Spleen (tissue), 13 donors: Measurements from ENCODE around the gene MGAT4B. TPM values are rescaled to one million over a fixed set of nuclear protein-coding genes. Genes with fewer than 3 reads are reported as not detected.

Source experiments
- DNase-seq: peaks from one replicate; pipeline ENCODE4 v3.0.0-alpha.2; 2020
- H3K27ac ChIP-seq, 8 donors: fragments of 200-600 bp; sonication (generic) in 7 of 8; 1 replicate in 4 of 8; 2 replicates in 4 of 8; pipeline versions ENCODE4 v1.5.0 to v1.8.0; 2016 to 2021; ENCODE audit warnings: inconsistent platforms in 4 of 8, mild to moderate bottlenecking in 4 of 8, moderate library complexity in 1 of 8
- H3K27me3 ChIP-seq, 7 donors: fragments of 200-600 bp; sonication (generic) in 6 of 7; replicated peaks in 1 of 7; 1 replicate in 4 of 7; 2 replicates in 3 of 7; pipeline versions ENCODE4 v1.5.0 to v1.8.0; 2016 to 2021; ENCODE audit warnings: inconsistent platforms in 3 of 7, mild to moderate bottlenecking in 1 of 7
- H3K36me3 ChIP-seq, 6 donors: fragments of 200-600 bp; sonication (generic) in 5 of 6; 1 replicate in 4 of 6; 2 replicates in 2 of 6; pipeline versions ENCODE4 v1.5.0 to v1.8.0; 2016 to 2021; ENCODE audit warnings: inconsistent platforms in 2 of 6
- H3K4me1 ChIP-seq, 6 donors: fragments of 200-600 bp; sonication (generic) in 5 of 6; 1 replicate in 3 of 6; 2 replicates in 3 of 6; pipeline versions ENCODE4 v1.5.0 to v1.8.0; 2016 to 2021; ENCODE audit warnings: inconsistent platforms in 3 of 6
- H3K4me3 ChIP-seq, 8 donors: fragments of 200-600 bp; sonication (generic) in 7 of 8; 1 replicate in 4 of 8; 2 replicates in 4 of 8; pipeline versions ENCODE4 v1.5.0 to v1.8.0; 2016 to 2021; ENCODE audit warnings: inconsistent platforms in 4 of 8, mild to moderate bottlenecking in 4 of 8, moderate library complexity in 2 of 8
- H3K9me3 ChIP-seq, 8 donors: fragments of 200-600 bp; sonication (generic) in 7 of 8; 1 replicate in 4 of 8; 2 replicates in 4 of 8; pipeline versions ENCODE4 v1.5.0 to v1.8.0; 2016 to 2021; ENCODE audit warnings: inconsistent platforms in 4 of 8
- POLR2A ChIP-seq, 3 donors: fragments of 450-650 bp; IDR thresholded peaks; one replicate each; pipeline ENCODE4 v1.5.1; 2017; ENCODE audit warnings: antibody characterized with exemption in 3 of 3, mild to moderate bottlenecking in 1 of 3
- POLR2AphosphoS5 ChIP-seq, 3 donors: sonication (generic); formaldehyde crosslinking; IDR thresholded peaks; one replicate each; pipeline ENCODE4 v1.5.1; 2017; ENCODE audit warnings: antibody characterized with exemption in 3 of 3
- WGBS, 5 donors: extraction: QIAGEN DNeasy Blood & Tissue Kit in 3 of 5; methylation state at CpG; one replicate each; pipeline versions ENCODE4 v1.1.5 to v1.1.7; 2013 to 2018; 5-methylcytosine and 5-hydroxymethylcytosine counted together
- intact Hi-C: fragments of 100-400 bp; cut with DNase I; formaldehyde crosslinking; loops from one replicate; pipeline ENCODE4 v1.15.0; 2023; ENCODE audit warnings: low total_unique reads
- long read RNA-seq, 2 donors: transcript quantifications; one replicate each; lab custom pipeline, GENCODE V29; 2026
- polyA plus RNA-seq, 3 donors: library from polyadenylated mRNA; stranded (reverse); fragments of 200-250 nt; gene quantifications; one replicate each; pipeline ENCODE4 v1.2.1, GENCODE V29; 2013
- total RNA-seq, 7 donors: library from RNA; depleted of rRNA in 3 of 7; stranded (reverse); fragments of >200 nt in 3 of 7; fragmentation: NEBNext Ultra II Directional in 4 of 7; extraction: Animal tissue kit (Norgen Biotek cat#: 25700) in 4 of 7; gene quantifications; one replicate each; pipeline versions ENCODE4 v1.1.0 to v1.2.1, GENCODE V29; 2016 to 2021
- TF ChIP-seq, protein P1 (sequence below), 11 experiments: fragments of 200-600 bp in 7 of 11; fragments of 450-650 bp in 4 of 11; sonication (generic) in 4 of 11; IDR thresholded peaks in 8 of 11; conservative IDR thresholded peaks in 3 of 11; 1 replicate in 7 of 11; 2 replicates in 4 of 11; pipeline versions ENCODE4 v1.4.0 to v1.8.0; 2016 to 2021; ENCODE audit warnings: antibody characterized with exemption in 11 of 11, inconsistent platforms in 4 of 11, mild to moderate bottlenecking in 1 of 11
- donor health status: healthy with polysubstance abuse.
- donor health status: DM: no; HTN: no; CAD: no; lungs with moderate emphysema.
- donor health status: DM: no; HTN: no; CAD: no.
- donor health status: Bipolar disorder and iron deficiency.
- donor health status: healthy.
- donor health status: DM: no; HTN: no; CAD: no.
- donor health status: DM: yes; HTN: yes; CAD: no.

Gene MGAT4B
- total RNA-seq = 100 to 1,000 TPM in 2 of 7 donors, 10 to 100 TPM in 5; 76.8 to 117 (median 87.7) TPM
- 10 to 100 TPM; 34.9 to 49.3 (median 35.8) TPM for polyA plus RNA-seq
- long read RNA-seq, donor 1, transcript MGAT4B-201 (15 exons, 2,446 nt) = major isoform, 9 of 10 reads
- long read RNA-seq, donor 1, partial matches to known transcripts = 0 of 10 reads
- long read RNA-seq, donor 1, other reads (novel, unspliced or antisense) = 0 of 10 reads
- long read RNA-seq, donor 2, transcript MGAT4B-201 (15 exons, 2,446 nt) = major isoform, 14 of 15 reads
- long read RNA-seq, donor 2, partial matches to known transcripts = 0 of 15 reads
- long read RNA-seq, donor 2, other reads (novel, unspliced or antisense) = 0 of 15 reads

GRCh38 chr5:179806250-179807048 is at the start of gene MGAT4B:
TSS of gene MGAT4B (minus strand) at chr5:179806866. CDS start at chr5:179806583, 283 bp downstream.
- intact Hi-C loops = loop anchor here (5.0 to 10.0 kb wide), 2 partner anchors 48 to 101 kb away; partner anchors contain the start of genes MRNIP and TBC1D9B
- 0 to 1% (median 1%) methylated on average over 4 to 108 of the region's 108 CpGs for WGBS, 5 donors
- peak; percentile 94 for DNase-seq
- no peaks in the 10 kb centered on the region for H3K9me3 ChIP-seq
- H3K27me3 ChIP-seq = no peaks in the 10 kb centered on the region
- H3K4me3 ChIP-seq = peak within 1 kb of the TSS; percentile 49 to 93 (median 72)
- H3K27ac ChIP-seq = peak within 1 kb of the TSS; percentile 72 to 96 (median 94)
- H3K36me3 ChIP-seq = peaks cover 0 to 3% (median under 1%) of the 10 kb centered on the region in 6 donors
- no peak for TF ChIP-seq POLR2A (IDR thresholded peaks at IDR 0.05)
- peak; percentile 70 to 73 (median 72) for TF ChIP-seq POLR2AphosphoS5 (IDR thresholded peaks at IDR 0.05)
- H3K4me1 ChIP-seq = peaks cover 28 to 63% (median 55%) of the 10 kb centered on the region in 6 donors

- no peaks in the 10 kb centered on the region for H3K27me3 ChIP-seq
- TF ChIP-seq POLR2A (IDR thresholded peaks at IDR 0.05) (no peak), POLR2AphosphoS5 (IDR thresholded peaks at IDR 0.05) (no peak)
- TF ChIP-seq, protein P1, sequence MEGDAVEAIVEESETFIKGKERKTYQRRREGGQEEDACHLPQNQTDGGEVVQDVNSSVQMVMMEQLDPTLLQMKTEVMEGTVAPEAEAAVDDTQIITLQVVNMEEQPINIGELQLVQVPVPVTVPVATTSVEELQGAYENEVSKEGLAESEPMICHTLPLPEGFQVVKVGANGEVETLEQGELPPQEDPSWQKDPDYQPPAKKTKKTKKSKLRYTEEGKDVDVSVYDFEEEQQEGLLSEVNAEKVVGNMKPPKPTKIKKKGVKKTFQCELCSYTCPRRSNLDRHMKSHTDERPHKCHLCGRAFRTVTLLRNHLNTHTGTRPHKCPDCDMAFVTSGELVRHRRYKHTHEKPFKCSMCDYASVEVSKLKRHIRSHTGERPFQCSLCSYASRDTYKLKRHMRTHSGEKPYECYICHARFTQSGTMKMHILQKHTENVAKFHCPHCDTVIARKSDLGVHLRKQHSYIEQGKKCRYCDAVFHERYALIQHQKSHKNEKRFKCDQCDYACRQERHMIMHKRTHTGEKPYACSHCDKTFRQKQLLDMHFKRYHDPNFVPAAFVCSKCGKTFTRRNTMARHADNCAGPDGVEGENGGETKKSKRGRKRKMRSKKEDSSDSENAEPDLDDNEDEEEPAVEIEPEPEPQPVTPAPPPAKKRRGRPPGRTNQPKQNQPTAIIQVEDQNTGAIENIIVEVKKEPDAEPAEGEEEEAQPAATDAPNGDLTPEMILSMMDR (IDR thresholded peaks at IDR 0.05 in 8 of 11, conservative IDR thresholded peaks at IDR 0.05 in 3 of 11) = no peak
- no peak overlapping the region for H3K4me3 ChIP-seq
- no peaks in the 10 kb centered on the region for H3K9me3 ChIP-seq
- peak; percentile 32 for DNase-seq
- peaks cover 11 to 69% (median 42%) of the 10 kb centered on the region in 6 donors for H3K4me1 ChIP-seq
- H3K27ac ChIP-seq = no peak overlapping the region
- WGBS, 5 donors = 93 to 97% (median 95%) methylated on average over 8 of the region's 8 CpGs
- peaks cover 0 to 41% (median 33%) of the 10 kb centered on the region in 6 donors for H3K36me3 ChIP-seq
- intact Hi-C loops = loop anchor here (10.0 kb wide), 1 partner anchor 50 kb away; the partner anchor contains the start of gene MGAT4B
Observed at GRCh38 chr5:179854356-179854755, 47.7 kb upstream of the MGAT4B start.

DNA sequence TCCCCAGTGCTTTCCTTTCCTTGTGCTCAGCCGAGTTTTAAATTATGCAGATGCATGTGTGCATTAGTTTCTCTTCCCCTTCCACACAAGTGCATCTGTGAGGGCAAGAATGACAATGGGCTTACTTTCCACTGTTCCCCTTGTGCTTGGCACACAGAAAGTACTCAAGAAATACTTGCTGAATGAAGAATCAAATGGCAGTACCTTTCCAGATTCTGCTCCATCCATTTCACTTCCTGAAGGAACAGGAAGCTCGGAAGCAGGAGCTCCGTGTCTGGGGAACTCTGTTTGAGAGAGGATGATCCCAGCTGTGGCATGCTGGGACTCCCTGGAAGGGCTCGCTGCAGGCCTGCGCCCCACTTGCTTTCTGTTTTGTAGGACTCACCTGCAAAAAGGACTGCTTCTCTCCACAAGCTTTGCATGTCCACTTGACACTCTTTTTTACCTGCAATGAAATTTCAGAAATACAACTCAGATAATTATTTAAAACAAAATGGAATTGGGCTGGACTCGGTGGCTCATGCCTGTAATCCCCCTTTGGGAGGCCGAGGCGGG is 46.4 kb upstream of the MGAT4B start:
- Histone ChIP-seq H3K27me3 (no peaks in the 10 kb centered on the region), H3K27ac (peak overlapping the region in 6 of 8 donors; percentile 15 to 74 (median 58)), H3K36me3 (peaks cover 0 to 54% (median 39%) of the 10 kb centered on the region in 6 donors), H3K4me3 (peak overlapping the region in 1 of 8 donors; percentile 24), H3K9me3 (no peaks in the 10 kb centered on the region), H3K4me1 (peaks cover 11 to 62% (median 37%) of the 10 kb centered on the region in 6 donors)
- peak; percentile 57 for DNase-seq
- TF ChIP-seq, protein P1 (IDR thresholded peaks at IDR 0.05 in 8 of 11, conservative IDR thresholded peaks at IDR 0.05 in 3 of 11) = no peak
- TF ChIP-seq POLR2A (IDR thresholded peaks at IDR 0.05) = no peak
- peak in 2 of 3 donors; percentile 13 to 34 for TF ChIP-seq POLR2AphosphoS5 (IDR thresholded peaks at IDR 0.05)
- intact Hi-C loops = loop anchor here (10.0 kb wide), 1 partner anchor 48 kb away; the partner anchor contains the start of gene MGAT4B
- 66 to 78% (median 73%) methylated on average over 8 of the region's 8 CpGs for WGBS, 5 donors

GRCh38 chr5:179841621-179842020 is 35.0 kb upstream of the MGAT4B start:
- 94 to 100% (median 97%) methylated on average over 3 to 9 of the region's 9 CpGs for WGBS, 5 donors
- Histone ChIP-seq H3K4me1 (peaks cover 3 to 31% (median 12%) of the 10 kb centered on the region in 6 donors), H3K27me3 (no peaks in the 10 kb centered on the region), H3K36me3 (peaks cover 4 to 89% (median 61%) of the 10 kb centered on the region in 6 donors), H3K4me3 (no peak overlapping the region), H3K27ac (no peak overlapping the region), H3K9me3 (peaks cover 2 to 17% (median 12%) of the 10 kb centered on the region in 8 donors)
- intact Hi-C loops = no loop called here
- DNase-seq = peak; percentile 66
- TF ChIP-seq POLR2A (IDR thresholded peaks at IDR 0.05) (no peak), POLR2AphosphoS5 (IDR thresholded peaks at IDR 0.05) (peak in 1 of 3 donors; percentile 27)
